HG02678 (cell line): Measurements from ENCODE around the gene WEE2.
"Not testable (repeated sequence)": the region's sequence is repeated elsewhere in the genome, so short reads cannot be mapped to it uniquely, and the experiment has no call there.

Experiments
- ATAC-seq: cut with Tn5 transposase; IDR thresholded peaks from one replicate; pipeline ENCODE4 v1.9.1; 2021; ENCODE audit warnings: mild to moderate bottlenecking, moderate library complexity; ENCODE audit not compliant: unreplicated experiment

Gene WEE2

GRCh38 chr7:141689072-141689825 is 18.9 kb upstream of the WEE2 start:
- not testable (repeated sequence) for ATAC-seq

- no peak for ATAC-seq
Observed at GRCh38 chr7:141691540-141691939, 16.6 kb upstream of the WEE2 start.

GRCh38 chr7:141691961-141692360 is 16.2 kb upstream of the WEE2 start:
- ATAC-seq, result no peak

- no peak for ATAC-seq
Observed at GRCh38 chr7:141693082-141693481, 15.1 kb upstream of the WEE2 start.

GRCh38 chr7:141695803-141696289 is 12.3 kb upstream of the WEE2 start:
- ATAC-seq, result no peak

GRCh38 chr7:141696348-141696747 is 11.8 kb upstream of the WEE2 start:
- no peak for ATAC-seq

- no peak for ATAC-seq
Observed at GRCh38 chr7:141697211-141697871, 10.8 kb upstream of the WEE2 start.

- no peak for ATAC-seq
Observed at GRCh38 chr7:141698247-141699015, 9.7 kb upstream of the WEE2 start.

- no peak for ATAC-seq
Observed at GRCh38 chr7:141699860-141700259, 8.3 kb upstream of the WEE2 start.

GRCh38 chr7:141700296-141700847 is 7.8 kb upstream of the WEE2 start:
- no peak for ATAC-seq

- ATAC-seq, result no peak
Observed at GRCh38 chr7:141700848-141701371, 7.2 kb upstream of the WEE2 start.

- ATAC-seq, result peak; percentile 80
Observed at GRCh38 chr7:141701489-141702046, 6.6 kb upstream of the WEE2 start.

- peak; percentile 76 for ATAC-seq
Observed at GRCh38 chr7:141702047-141702567, 6.0 kb upstream of the WEE2 start, which contains the start of gene DENND11. DENND11 (minus strand) TSS chr7:141702166; CDS start chr7:141702153, 13 bp downstream.

- ATAC-seq, result no peak
Observed at GRCh38 chr7:141702892-141703291, 5.3 kb upstream of the WEE2 start.

GRCh38 chr7:141704112-141704511 is 4.0 kb upstream of the WEE2 start:
- ATAC-seq, result no peak

- ATAC-seq, result no peak
Observed at GRCh38 chr7:141704741-141705140, 3.4 kb upstream of the WEE2 start.

- no peak for ATAC-seq
Observed at GRCh38 chr7:141706239-141707064, 1.7 kb upstream of the WEE2 start.

- ATAC-seq, result no peak
Observed at GRCh38 chr7:141709318-141709717, 1.2 kb downstream of the WEE2 start.

GRCh38 chr7:141709749-141710148 is 1.6 kb downstream of the WEE2 start:
- ATAC-seq, result no peak
